HG03442 (cell line): ENCODE results near the gene TBX10.
"Not testable (repeated sequence)": the region's sequence is repeated elsewhere in the genome, so short reads cannot be mapped to it uniquely, and the experiment has no call there.

Source experiments
- ATAC-seq: cut with Tn5 transposase; IDR thresholded peaks from one replicate; pipeline ENCODE4 v1.9.1; 2021; ENCODE audit warnings: mild to moderate bottlenecking, moderate library complexity; ENCODE audit not compliant: unreplicated experiment

TBX10 gene

GRCh38 chr11:67639438-67639859 lies at the start of gene TBX10:
TBX10 (minus strand) TSS chr11:67639763; CDS start chr11:67639472, 291 bp downstream.
- no peak for ATAC-seq

- ATAC-seq: no peak
Observed at GRCh38 chr11:67689178-67689577, 49.6 kb upstream of the TBX10 start.

GRCh38 chr11:67687986-67688385 lies 48.4 kb upstream of the TBX10 start:
- no peak for ATAC-seq

DNA sequence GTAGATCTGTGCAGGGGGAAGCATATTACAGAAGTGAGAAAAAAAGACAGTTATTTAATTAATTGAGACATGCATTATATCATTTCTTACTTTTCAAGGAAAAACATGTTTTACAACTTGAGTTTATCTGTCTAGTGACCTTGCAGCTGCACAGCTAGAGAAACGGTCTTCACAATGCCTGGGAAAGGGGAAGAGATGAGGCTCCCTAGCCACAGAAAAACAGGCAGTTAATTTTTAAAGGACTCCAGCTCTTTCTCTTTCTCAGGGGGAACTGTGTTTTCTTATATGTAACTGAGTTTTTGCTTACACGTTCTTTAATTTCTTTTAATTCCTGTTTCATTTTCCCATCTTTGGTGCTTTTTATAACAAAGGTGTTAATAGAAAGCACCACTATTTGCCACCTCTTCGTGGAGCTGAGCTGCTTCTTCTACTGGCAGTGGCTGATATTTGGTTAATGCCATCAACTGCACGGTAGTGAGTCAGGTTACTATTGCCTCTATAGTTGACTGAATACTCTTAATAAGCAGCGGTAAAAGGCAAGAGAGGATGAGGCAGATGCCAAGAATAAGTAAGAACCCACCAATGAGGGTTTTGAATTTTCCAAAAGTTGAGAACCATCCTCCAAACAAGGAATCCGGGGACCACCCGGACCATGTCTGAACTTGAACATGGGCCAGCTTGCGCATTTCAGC lies 46.2 kb upstream of the TBX10 start:
- ATAC-seq: not testable (repeated sequence)

GRCh38 chr11:67682126-67683034 lies 42.8 kb upstream of the TBX10 start:
- not testable (repeated sequence) for ATAC-seq

- ATAC-seq: no peak
Observed at GRCh38 chr11:67680696-67681470, 41.3 kb upstream of the TBX10 start.

DNA sequence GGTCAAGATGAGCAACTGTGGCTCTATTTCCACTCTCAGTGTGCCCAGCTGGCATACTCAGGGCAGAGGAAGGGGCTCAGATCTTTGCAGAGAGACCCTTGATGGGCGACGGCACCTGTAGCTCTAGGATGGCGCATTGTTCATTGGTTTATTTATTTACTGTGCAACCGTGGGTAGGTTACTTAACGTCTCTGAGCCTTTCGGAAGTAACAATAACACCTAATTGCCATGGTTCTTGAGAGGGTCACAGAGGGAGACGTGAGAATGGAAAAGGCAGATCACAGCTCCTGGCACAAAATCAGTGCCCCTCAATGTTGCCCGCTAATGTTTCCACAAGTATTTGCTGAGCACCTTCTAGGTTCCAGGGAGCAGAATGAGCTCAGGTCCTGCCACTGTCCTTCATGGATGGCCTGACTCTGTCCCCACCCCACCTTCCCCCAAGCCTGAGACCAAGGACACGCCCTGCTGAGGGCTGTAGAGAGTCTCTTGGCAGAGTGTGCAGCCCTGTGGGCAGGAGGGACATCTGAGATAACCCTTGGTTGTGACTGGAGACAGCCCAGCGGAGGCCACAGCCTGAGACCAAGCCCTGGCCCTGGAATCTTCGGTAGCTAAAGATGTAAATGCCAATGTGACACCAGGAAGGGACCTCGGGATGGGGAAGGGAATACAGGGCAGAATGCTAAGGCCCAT lies 35.6 kb upstream of the TBX10 start:
- no peak for ATAC-seq

DNA sequence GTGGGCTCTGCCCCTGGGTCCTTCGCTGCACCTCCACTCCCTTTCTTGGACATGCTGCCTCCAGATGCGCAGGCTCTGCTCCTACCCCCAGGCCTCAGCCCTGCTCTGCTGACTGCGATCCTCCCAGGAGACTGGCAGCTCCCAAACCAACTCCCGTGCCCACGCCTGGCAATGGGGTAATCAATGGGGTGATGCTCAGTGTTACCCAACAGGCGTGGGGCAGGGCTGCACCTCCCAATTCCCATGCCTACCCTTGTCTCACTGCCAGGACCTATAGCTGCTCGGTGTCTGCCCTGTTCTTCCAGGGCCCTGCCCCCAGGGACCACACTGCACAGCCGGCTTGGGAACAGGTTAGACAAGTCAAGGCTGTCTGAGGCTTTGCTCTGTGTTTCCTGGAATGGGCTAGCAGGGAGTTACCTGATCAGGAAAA lies 34.9 kb upstream of the TBX10 start, which contains the start of gene ALDH3B2:
Gene ALDH3B2, minus strand, starts transcription at position 182 of the 430 bp plus-strand sequence. CDS start 7,688 bp downstream, outside the sequence.
- no peak for ATAC-seq

DNA sequence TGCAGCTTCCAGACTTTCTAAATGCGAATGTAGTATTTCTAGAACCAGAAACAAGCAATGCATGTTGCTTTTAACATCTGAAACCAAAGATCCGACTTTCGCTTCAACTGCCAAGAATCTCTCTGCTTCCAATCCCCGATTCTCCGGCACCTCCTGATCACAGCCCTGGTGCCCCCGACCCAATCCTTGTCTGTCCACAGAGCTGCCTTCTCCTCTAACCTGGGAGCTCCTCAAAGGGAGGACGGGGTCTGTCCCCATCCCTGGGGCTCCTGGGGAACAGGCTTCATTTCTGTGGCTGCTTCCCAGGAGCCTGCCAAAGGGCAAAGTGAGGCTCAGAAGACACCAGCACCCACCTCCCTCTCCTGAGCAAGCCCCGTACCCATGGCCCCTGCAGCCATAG lies 34.3 kb upstream of the TBX10 start:
- no peak for ATAC-seq

- no peak for ATAC-seq
Observed at GRCh38 chr11:67673358-67673757, 33.8 kb upstream of the TBX10 start.

- no peak for ATAC-seq
Observed at GRCh38 chr11:67671211-67671520, 31.6 kb upstream of the TBX10 start.

- ATAC-seq: no peak
Observed at GRCh38 chr11:67670316-67671210, 31.0 kb upstream of the TBX10 start.

DNA sequence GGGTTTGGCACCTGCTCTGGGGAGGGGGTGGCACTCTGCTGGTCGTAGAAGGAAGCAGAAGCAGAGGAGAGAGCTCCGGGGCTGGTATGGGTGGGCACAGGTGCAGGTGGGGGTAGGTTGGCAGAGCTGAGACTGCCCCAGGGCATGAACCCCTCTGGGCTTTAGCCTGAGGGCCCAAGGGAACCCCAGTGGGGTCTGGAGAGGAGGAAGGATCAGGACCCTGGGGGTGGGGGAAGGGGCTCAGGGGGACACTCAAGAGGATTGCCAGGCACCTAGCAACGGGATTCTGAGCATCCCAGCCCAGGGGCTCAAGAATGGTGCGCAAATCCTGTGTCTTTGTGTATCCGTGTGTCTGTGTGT lies 28.6 kb upstream of the TBX10 start:
- no peak for ATAC-seq

DNA sequence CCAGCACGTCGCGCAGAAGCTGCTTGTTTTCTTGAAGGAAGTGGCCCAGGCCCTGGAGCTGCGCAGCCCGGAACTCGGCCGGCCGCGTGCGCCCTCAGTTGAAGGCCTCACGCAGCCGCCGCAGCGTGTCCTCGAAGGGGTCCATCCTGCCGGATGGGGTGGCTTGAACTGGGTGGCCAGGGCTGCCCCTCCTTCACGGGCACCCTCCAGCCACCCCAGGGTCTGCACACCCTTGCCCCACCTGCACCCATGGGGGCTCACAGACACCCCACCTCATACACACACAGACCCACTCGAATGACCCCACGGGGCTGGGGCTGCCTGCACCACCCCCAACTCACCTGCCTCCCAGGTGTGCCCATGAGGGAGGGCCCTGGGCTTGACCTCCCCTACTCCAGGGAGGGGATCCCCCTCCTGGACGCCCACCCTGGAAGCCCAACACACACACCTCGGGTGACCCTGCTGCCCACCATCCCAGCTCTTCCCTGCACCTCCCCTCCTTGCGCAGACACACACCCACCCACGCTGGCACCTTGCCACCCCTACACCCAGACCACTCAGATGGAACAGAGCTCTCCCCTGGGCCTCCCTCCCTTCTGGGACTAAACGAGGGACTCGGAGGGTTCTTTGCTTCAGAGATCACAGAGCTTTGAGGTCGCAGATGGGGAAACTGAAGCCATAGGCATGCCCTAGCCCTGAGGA lies 28.1 kb upstream of the TBX10 start:
- ATAC-seq: no peak

DNA sequence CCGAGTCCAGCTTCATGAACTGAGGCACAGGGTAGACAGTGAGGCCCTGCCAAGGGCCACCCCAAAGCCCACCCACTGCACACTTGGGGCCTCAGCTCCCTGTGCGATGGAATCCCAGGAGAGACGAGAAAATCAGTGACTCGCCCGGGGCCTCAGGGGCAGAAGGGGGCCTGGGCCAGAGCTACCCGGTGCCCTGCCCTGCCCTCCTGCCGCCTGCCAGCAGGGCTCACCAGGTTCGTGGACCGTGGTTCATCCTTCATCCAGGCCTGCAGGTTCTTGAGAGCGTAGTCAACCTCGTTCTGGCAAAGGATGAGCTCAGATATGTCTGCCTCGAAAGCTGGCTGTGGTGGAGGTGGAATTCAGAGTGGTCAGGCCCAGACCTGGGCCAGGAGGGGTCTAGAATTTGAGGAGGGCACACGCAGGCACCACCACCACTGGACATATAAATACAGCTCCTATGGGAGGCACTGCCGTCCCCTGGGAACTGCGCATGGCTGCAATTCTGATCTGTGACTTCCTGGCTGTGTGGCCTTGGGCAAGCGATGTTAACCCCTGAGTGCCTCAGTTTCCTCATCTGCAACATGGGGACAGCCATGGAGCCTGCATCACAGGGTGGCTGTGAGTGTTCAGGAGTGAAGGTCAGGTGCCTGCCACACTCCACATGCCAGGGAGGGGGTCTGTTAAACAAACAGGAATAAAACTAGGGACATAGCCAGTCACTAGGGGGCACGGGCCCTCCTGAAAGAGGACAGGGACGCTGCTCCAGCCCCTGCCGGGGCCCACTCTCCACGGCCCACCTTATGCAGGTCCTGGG lies 27.3 kb upstream of the TBX10 start:
- ATAC-seq: no peak

GRCh38 chr11:67666303-67666645 lies 26.7 kb upstream of the TBX10 start:
- ATAC-seq: no peak

GRCh38 chr11:67665541-67666302 lies 26.2 kb upstream of the TBX10 start:
- ATAC-seq: no peak
